ENCODE results near the gene NOSIP.

Gene NOSIP

GRCh38 chr19:49570997-49571676 is 9.2 kb downstream of the NOSIP start:
- no peak for DNase-seq

DNA sequence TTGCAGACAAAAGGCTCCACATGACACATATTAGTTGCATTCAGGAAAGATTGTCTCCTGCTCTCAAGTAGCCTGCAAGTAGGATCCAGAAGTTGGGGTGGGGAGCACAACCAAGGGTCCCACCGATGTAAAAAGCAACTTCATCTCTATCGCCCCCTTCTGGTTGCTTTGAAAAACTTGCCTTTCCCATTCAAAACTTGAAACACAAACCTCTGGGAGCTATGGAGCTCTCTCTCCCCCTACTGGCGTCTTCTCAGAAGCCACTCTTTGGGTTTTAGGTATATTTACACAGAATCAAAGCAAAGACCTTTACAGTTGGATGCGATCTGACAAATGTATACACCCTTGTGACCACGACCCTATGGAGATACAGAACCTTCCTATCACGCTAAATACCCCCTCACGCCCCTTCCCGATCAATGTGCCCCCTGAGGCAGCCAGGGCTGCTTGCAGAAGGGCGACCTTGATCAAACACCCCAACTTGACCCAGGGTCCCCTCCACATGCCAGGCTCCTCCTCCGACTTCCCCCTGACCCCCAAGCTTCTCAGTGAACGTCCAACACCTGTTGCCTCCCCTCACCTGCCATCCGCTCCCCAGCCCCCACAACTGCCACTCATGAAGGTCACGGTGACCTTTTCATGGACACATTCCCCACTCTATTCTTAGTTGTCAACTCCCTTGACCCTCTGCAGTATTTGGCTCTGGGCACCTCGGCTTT is 10.1 kb downstream of the NOSIP start:
- peak; percentile 61 for DNase-seq

DNA sequence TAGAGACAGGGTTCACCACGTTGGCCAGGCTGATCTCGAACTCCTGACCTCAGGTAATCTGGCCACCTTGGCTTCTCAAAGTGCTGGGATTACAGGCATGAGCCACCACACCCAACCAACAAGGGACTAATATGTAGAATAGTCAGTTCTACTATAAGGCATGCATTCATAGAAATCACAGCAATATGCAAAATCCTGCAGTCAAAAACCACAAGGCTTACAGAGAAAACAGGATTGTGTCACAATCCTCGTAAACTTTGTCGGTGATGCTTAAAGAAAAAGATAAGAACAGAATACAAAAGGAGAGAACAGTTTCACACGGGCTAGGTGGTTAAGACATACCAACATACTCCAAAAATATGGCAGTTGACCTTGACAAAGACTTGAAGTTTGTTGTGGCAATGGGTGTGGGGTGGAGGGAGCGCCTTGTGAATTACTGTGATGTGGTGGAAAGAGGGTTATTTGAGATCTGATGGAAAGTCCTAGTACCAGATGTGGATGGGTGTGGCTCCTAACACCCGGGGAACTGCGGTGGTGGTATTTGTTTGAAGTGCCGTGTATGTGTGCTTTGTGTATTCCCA is 12.4 kb downstream of the NOSIP start:
- DNase-seq: peak; percentile 39

DNA sequence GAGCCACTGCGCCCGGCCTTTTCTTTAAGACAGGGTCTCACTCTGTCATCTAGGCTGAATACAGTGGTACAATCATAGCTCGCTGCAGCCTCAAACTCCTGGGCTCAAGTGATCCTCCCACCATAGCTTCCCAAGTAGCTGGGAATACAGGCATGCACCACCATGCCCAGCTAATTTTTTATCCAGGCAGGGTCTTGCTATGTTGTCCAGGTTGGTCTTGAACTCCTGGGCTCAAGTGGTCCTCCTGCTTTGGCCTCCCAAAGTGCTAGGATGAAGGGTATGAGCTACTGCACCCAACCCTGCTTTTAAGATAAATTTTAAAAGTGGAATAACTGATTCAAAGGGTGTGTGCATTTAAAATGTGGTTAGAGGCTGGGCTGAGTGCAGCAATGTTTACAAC is 14.1 kb downstream of the NOSIP start:
- DNase-seq: no peak

- no peak for DNase-seq
These were observed 15.1 kb downstream of the NOSIP start for GRCh38 chr19:49565261-49565660.

GRCh38 chr19:49564616-49565045 is 15.7 kb downstream of the NOSIP start:
- DNase-seq: no peak

GRCh38 chr19:49560358-49560900 is 19.9 kb downstream of the NOSIP start:
- no peak for DNase-seq

DNA sequence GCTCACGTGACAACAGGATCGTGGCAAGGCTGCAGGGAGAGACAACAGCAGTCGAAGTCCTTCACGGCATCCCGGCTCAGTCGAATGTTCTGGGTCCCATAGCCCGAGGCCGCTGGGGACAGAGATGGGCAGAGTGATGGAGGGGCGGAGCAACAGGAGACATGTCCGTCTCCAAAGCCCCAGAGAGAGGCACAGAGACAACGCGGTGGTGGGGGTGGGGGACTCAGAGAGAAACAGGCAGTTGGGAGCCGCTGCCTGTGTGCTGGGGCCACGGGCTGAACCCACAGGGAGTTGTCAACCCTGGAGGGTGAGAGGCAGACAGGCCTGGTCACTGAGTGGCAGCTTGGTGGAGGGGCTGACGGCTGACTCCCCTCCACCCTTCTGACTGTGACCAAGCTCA is 20.4 kb downstream of the NOSIP start:
- no peak for DNase-seq

GRCh38 chr19:49559443-49559842 is 20.9 kb downstream of the NOSIP start:
- DNase-seq: no peak

DNA sequence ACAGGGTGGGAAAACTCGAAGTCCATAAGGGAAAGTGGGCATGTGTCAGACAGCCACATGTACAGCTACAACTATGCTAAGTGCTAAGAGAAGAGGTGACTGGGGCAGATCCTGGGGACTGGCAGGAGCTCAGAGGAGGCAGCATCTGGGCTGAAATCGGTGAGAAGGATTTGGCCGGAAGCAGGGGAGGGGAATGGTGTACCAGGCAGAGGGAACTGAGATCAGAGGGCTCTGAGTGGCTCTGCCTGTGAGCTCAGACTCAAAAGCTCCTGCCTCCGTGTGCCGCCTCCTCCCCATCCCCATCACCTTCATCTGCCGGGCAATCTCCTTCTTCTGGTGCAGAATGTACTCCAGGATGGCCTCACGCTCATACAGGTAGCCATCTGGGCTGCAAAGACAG is 21.8 kb downstream of the NOSIP start:
- DNase-seq: no peak

DNA sequence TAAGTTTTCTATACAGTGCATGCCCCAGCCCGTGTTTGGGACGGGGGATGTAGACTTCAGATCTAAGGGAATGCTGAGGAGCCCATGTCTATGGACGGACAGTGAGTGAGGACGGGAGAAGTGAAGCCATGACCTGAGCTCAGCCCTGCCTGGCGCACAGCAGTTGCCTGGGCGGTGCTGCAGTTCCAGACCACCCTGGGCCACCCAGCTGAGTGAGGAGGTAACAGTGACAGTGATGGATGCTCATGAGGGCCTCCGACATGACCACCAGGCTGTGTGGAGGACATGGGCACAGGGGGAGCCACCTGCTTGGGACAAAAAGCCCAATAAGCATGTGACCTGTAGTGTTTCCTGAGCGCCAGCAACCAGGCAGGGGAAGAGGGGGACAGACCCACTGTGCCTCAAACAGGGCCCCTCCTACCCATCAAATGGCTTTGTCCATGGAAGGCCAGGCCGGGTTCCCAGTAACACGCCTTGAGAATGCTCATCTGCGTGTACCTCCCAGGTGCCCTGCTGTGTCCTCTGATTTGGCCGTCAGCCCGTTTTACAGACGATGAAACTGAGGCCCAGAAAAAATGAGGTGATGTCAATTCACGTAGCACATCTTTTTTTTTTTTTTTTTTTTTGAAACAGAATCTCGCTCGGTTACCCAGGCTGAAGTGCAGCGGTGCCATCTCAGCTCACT is 22.6 kb downstream of the NOSIP start:
- DNase-seq: no peak

DNA sequence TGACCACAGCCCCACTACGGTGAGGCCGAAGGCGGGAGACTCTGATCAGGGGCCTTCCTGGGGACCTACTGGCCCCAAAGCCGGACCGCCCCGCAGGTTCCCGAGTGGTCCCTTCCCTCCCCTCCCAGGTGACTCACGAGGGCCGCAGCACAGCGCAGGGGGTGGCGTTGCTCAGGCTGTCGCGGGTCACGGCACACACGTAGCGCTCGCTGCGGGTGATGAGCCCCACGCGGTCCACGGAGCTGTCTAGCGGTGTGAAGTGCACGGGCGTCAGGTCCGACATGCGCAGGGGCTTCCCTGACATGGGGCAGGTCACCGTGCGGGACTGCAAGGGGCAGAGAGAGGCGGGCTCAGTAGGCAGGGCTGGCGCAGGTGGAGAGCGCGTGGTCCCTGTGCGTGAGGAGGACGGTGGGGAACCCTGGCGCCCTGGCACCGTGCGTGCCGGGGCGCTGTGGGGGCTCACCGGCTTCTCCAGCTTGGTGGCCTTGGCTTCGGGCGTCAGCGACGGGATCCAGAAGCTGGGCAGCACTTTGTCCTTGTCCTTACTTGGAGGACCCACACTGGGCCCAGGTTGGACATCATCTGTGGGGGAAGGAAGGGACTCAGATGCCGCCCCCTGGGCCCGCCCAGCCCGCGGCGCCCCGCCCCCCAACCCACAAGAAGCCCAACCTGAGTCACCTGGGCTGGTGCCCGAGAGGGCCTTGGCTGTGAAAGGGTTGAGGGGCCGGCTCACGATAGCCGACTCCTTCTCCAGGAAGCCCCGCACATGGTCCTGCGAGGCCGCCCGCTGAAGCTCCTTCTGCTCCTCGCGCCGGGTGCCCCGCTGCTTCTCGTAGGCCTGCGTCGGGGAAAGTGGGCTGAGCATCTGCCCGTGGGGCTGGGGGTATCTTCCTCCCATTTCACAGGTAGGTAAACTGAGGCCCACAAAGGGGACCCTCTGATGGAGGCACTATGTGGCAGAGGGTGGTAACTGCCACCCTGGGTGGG is 23.7 kb downstream of the NOSIP start:
- DNase-seq: no peak

DNA sequence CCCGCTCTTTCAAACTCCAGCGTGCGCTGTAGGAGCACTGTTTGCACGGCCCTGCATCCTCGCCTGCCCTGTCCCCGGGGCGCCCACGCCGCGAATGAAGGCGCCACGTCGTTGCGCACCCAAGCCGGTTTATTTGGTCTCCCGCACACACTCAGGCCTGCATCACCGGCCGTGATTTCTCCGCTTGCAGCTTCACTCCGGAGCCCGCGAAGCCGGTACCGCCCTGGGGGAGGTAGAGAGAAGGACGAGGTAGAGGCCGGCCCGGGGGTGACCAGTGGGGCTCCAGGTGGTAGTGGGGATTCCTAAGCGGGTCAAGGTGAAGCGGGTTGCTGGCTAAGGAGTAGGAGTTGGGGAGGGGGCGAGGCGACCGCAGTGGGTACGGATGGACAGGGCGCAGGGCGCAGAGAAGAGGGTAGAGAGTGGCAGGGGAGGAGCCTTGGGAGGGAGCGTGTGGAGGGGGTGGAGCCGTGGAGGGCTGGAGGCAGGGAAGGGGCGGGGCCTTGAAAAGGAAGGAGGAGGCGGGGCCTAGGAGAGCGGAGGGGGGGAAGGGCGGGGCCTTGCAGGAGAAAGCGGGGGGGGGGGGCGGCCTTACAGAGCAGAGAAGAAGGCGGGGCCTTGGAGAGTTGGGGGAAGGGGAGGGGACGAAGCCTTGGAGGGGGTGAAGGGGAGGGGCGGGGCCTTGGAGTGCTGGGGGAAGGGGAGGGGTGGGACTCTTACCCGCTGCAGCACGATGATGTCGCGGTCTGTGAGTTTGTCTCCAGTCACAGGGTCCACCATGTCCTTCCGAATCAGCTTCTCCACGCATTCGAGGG is 24.6 kb downstream of the NOSIP start:
- peak; percentile 86 for DNase-seq

GRCh38 chr19:49554701-49555181 is 25.6 kb downstream of the NOSIP start:
- no peak for DNase-seq

- no peak for DNase-seq
These were observed 26.7 kb downstream of the NOSIP start for GRCh38 chr19:49553451-49554271.

- DNase-seq: no peak
These were observed 27.6 kb downstream of the NOSIP start for GRCh38 chr19:49552749-49553148.

GRCh38 chr19:49551531-49551930 is 28.8 kb downstream of the NOSIP start:
- no peak for DNase-seq

DNA sequence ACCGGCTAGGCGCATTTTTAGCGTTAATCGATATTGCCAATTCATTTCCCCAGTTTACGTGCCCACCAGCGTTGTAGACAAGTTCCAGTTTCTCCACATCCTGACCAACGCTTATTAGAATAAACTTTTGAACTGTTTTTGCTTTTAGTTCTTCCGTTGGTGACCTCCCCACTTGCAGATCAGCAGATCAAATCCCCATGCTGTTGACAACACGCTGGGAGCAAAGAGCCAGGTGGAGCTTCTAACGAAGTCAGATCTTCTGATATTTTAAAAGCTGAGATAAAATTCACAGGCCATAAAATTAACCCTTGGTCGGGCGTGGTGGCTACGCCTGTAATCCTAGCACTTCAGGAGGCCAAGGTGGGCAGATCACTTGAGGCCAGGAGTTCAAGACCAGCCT is 31.3 kb downstream of the NOSIP start:
- no peak for DNase-seq

DNA sequence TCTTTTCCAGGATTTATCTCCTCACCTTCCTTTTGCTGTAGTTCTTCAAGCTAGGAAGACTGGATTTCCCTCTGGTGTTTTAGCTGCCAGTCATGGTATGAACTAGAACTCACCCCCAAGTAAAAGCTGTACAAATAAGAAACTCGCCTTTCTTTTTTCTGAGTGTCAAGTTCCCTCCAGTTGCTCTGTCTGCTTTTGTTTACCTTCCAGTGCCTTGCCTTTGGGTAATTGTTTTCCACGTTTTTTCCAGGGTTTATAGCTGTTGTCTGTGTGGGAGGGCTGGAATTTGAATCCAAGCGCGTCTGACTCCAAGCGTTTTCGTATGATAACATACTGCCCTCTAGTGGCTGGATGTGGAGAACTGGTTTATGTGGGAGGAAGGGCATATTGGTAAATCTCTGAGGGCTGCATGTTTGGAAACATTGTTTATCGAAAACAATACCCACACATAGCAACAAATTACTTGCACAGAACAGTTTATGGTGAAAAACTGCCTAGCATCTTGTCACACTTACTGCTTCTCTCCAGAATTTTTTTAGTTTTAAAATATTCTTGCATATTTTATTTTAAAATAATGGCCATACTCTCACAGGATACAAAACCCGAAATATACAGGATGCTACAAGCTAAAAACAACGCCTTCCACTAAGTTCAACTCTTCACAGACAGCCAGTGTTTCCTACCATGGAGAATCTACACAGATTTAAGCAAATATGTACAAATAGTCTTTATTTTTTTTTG is 33.4 kb downstream of the NOSIP start:
- peak; percentile 82 for DNase-seq

All from left hindlimb (tissue), 1 donor.